ENCODE results near the gene DYNC2I2. TPM values are rescaled to one million over a fixed set of nuclear protein-coding genes. Genes with fewer than 3 reads are reported as not detected.
"Not testable (repeated sequence)": the region's sequence is repeated elsewhere in the genome, so short reads cannot be mapped to it uniquely, and the experiment has no call there.

Gene DYNC2I2
- total RNA-seq, 2 experiments from 2014 or later: 24.3 to 25.6 TPM

DNA sequence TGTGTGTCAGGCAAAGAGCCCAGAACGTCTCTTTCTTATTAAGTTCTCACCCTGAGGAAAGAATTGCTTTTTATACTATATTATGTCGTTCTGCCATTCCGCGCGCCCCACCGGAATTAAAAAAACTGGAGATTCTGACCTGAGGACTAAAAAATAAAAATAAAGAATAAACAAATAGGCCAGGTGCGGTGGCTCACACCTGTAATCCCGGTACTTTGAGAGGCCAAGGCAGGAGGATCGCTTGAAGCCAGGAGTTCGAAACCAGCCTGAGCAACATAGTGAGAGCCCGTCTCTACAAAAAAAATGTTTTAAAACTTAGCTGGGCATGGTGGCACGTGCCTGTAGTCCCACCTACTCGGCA, 677 bp upstream of the DYNC2I2 start:
- H3K9me3 Mint-ChIP-seq: no peaks in the 10 kb centered on the region
- ChIA-PET POLR2A (interaction anchor here (0.8 to 1.4 kb wide), 4 partner anchors 9 to 33 kb away, joined by 3 to 6 read pairs (median 5); no protein-coding TSS in a partner anchor), CTCF (no interaction called here)
- no peak for DNase-seq
- peak overlapping the region; percentile 81 for H3K4me3 Mint-ChIP-seq
- intact Hi-C loops (cut with micrococcal nuclease): no loop called here
- no peak for ATAC-seq
- no peaks in the 10 kb centered on the region for H3K27me3 Mint-ChIP-seq
- TF ChIP-seq, protein P1, sequence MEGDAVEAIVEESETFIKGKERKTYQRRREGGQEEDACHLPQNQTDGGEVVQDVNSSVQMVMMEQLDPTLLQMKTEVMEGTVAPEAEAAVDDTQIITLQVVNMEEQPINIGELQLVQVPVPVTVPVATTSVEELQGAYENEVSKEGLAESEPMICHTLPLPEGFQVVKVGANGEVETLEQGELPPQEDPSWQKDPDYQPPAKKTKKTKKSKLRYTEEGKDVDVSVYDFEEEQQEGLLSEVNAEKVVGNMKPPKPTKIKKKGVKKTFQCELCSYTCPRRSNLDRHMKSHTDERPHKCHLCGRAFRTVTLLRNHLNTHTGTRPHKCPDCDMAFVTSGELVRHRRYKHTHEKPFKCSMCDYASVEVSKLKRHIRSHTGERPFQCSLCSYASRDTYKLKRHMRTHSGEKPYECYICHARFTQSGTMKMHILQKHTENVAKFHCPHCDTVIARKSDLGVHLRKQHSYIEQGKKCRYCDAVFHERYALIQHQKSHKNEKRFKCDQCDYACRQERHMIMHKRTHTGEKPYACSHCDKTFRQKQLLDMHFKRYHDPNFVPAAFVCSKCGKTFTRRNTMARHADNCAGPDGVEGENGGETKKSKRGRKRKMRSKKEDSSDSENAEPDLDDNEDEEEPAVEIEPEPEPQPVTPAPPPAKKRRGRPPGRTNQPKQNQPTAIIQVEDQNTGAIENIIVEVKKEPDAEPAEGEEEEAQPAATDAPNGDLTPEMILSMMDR (IDR thresholded peaks at IDR 0.05): no peak
- peaks cover 4% of the 10 kb centered on the region for H3K4me1 Mint-ChIP-seq (ENCODE audit: low read depth)
- H3K36me3 Mint-ChIP-seq (ENCODE audit: low read depth): no peaks in the 10 kb centered on the region
- H3K27ac Mint-ChIP-seq: peak overlapping the region; percentile 100

DNA sequence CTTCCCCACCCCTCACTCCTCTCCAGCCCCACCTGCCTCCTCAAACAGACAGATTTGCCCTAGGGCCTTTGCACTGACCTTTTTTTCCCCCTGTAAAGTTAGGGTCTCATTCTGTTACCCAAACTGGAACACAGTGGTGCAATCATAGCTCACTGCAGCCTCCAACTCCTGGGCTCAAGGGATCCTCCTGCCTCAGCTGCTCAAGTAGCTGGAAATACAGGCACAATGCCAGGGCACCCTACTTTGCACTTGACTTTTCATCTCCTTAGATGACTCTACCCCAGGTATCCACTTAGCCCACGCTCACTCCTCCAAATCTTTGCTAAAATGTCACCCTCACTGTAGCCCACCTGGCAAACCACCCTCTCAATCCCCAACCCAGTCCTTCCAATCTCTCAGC, 2.2 kb downstream of the DYNC2I2 start:
- H3K27me3 Mint-ChIP-seq: no peaks in the 10 kb centered on the region
- no peaks in the 10 kb centered on the region for H3K36me3 Mint-ChIP-seq (ENCODE audit: low read depth)
- no peak for DNase-seq
- POLR2A ChIA-PET: interaction anchor here (0.6 to 1.0 kb wide), 5 partner anchors 9 to 336 kb away, joined by 3 to 4 read pairs (median 3); partner anchors contain the start of genes KYAT1 and LRRC8A
- intact Hi-C loops (cut with micrococcal nuclease): no loop called here
- CTCF ChIA-PET: interaction anchor here (0.9 to 1.7 kb wide), 3 partner anchors 9 to 47 kb away, joined by 3 to 5 read pairs (median 4); partner anchors contain the start of gene PKN3
- H3K9me3 Mint-ChIP-seq: no peaks in the 10 kb centered on the region
- TF ChIP-seq, protein P1 (IDR thresholded peaks at IDR 0.05): no peak
- H3K4me1 Mint-ChIP-seq (ENCODE audit: low read depth): peaks cover 4% of the 10 kb centered on the region
- H3K4me3 Mint-ChIP-seq: peak overlapping the region; percentile 17
- ATAC-seq: no peak
- H3K27ac Mint-ChIP-seq: no peak overlapping the region

DNA sequence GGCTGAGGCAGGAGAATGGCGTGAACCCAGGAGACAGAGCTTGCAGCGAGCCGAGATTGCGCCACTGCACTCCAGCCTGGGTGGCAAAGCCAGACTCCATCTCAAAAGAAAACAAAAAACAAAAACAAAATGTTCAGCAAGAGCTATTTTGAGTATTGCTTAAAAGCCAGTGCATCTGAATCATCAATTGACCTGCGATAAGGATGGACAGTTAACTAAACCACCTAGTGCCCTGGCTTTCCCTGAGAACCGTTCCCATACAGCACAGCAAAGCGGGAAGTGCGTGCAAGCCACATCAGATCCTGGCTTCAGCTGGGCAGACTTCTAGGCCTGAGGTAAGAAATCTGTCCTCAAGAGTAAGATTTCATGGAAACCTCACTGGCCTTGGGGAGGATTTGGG, 2.7 kb downstream of the DYNC2I2 start:
- no peaks in the 10 kb centered on the region for H3K9me3 Mint-ChIP-seq
- ChIA-PET POLR2A (interaction anchor here (0.6 to 1.0 kb wide), 3 partner anchors 30 to 336 kb away, joined by 3 read pairs; partner anchors contain the start of genes KYAT1 and LRRC8A), CTCF (interaction anchor here (0.6 to 0.9 kb wide), 2 partner anchors 22 to 251 kb away, joined by 3 read pairs; no protein-coding TSS in a partner anchor)
- no peak overlapping the region for H3K4me3 Mint-ChIP-seq
- no peak overlapping the region for H3K27ac Mint-ChIP-seq
- H3K4me1 Mint-ChIP-seq (ENCODE audit: low read depth): peaks cover 4% of the 10 kb centered on the region
- DNase-seq (no peak), ATAC-seq (no peak)
- intact Hi-C loops (cut with micrococcal nuclease): no loop called here
- no peaks in the 10 kb centered on the region for H3K27me3 Mint-ChIP-seq
- no peaks in the 10 kb centered on the region for H3K36me3 Mint-ChIP-seq (ENCODE audit: low read depth)
- TF ChIP-seq, protein P1 (IDR thresholded peaks at IDR 0.05): no peak

DNA sequence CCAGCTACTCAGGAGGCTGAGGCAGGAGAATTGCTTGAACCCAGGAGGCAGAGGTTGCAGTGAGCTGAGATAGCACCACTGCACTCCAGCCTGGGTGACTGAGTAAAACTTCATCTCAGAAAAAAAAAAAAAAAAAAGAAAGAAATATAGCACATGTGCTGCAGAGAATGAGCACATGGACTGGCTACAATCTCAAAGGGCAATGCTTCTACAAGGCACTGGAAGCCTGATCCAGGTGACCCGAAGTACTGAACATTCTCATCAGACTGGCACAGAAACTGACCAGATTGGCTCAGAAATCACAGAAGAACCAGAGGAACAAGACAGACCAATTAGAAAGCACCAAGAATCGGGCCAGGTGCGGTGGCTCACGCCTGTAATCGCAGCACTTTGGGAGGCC, 4.8 kb downstream of the DYNC2I2 start:
- no peaks in the 10 kb centered on the region for H3K27me3 Mint-ChIP-seq
- no peak overlapping the region for H3K27ac Mint-ChIP-seq
- ChIA-PET POLR2A (no interaction called here), CTCF (interaction anchor here (1.0 kb wide), 1 partner anchor 119 kb away, joined by 3 read pairs; no protein-coding TSS in a partner anchor)
- ATAC-seq (no peak), DNase-seq (no peak)
- no peaks in the 10 kb centered on the region for H3K4me1 Mint-ChIP-seq (ENCODE audit: low read depth)
- intact Hi-C loops (cut with micrococcal nuclease): no loop called here
- TF ChIP-seq, protein P1 (IDR thresholded peaks at IDR 0.05): no peak
- no peak overlapping the region for H3K4me3 Mint-ChIP-seq
- H3K36me3 Mint-ChIP-seq (ENCODE audit: low read depth): no peaks in the 10 kb centered on the region
- no peaks in the 10 kb centered on the region for H3K9me3 Mint-ChIP-seq

DNA sequence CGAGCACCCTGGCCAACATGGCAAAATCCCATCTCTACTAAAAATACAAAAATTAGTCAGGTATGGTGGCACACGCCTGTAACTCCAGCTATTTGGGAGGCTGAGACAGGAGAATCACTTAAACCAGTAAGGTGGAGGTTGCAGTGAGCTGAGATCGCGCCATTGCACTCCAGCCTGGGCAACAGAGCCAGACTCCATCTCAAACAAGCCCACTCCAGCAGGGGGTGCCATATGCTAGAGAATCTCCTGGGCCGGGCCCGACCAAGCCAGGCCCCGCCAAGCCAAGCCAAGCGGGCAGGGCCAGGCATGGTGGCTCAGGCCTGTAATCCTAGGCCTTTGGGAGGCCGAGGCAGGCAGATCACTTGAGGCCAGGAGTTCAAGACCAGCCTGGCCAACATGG, 8.4 kb downstream of the DYNC2I2 start:
- H3K36me3 Mint-ChIP-seq (ENCODE audit: low read depth); H3K9me3 Mint-ChIP-seq; H3K4me3 Mint-ChIP-seq; H3K4me1 Mint-ChIP-seq (ENCODE audit: low read depth); H3K27ac Mint-ChIP-seq; intact Hi-C loops (cut with micrococcal nuclease); H3K27me3 Mint-ChIP-seq: not testable (repeated sequence)
- TF ChIP-seq, protein P1 (IDR thresholded peaks at IDR 0.05): peak; percentile 26
- POLR2A ChIA-PET: interaction anchor here (1.1 kb wide), 1 partner anchor 267 kb away, joined by 3 read pairs; no protein-coding TSS in a partner anchor
- DNase-seq: peak; percentile 83
- CTCF ChIA-PET: interaction anchor here (0.6 to 2.0 kb wide), 5 partner anchors 9 to 281 kb away, joined by 3 to 9 read pairs (median 3); no protein-coding TSS in a partner anchor
- ATAC-seq: peak; percentile 94
